GM23338 (cell line): ENCODE data around the gene VWA2. TPM values are rescaled to one million over a fixed set of nuclear protein-coding genes. Genes with fewer than 3 reads are reported as not detected.

Experiments
- ATAC-seq: fragments of 200-7000 bp; cut with Tn5 transposase; 3 replicates; pipeline ENCODE4 v1.9.1; 2020
- DNase-seq: peaks from one replicate; pipeline ENCODE4 v3.0.0-alpha.2; 2015; ENCODE audit warnings: low spot score
- H2AFZ ChIP-seq: fragments of 200-600 bp; sonication (generic); 2 replicates; pipeline ENCODE4 v1.8.0; 2016; ENCODE audit warnings: antibody characterized with exemption, mild to moderate bottlenecking, moderate library complexity
- H3F3A ChIP-seq: fragments of 200-600 bp; sonication (generic); replicated peaks from 2 replicates; pipeline ENCODE4 v1.8.0; 2017; ENCODE audit warnings: antibody characterized with exemption, mixed run types, low read depth
- H3K27ac ChIP-seq: fragments of 200-600 bp; sonication (generic); 2 replicates; pipeline ENCODE4 v1.6.1; 2016; ENCODE audit warnings: low read depth
- H3K27me3 ChIP-seq: fragments of 200-600 bp; sonication (generic); 2 replicates; pipeline ENCODE4 v1.8.0; 2016; ENCODE audit warnings: mild to moderate bottlenecking, mixed run types, moderate library complexity; ENCODE audit not compliant: insufficient read depth
- H3K36me3 ChIP-seq: fragments of 200-600 bp; sonication (generic); 2 replicates; pipeline ENCODE4 v1.8.0; 2016; ENCODE audit warnings: mild to moderate bottlenecking; ENCODE audit not compliant: insufficient read depth
- H3K4me1 ChIP-seq: fragments of 200-600 bp; sonication (generic); 2 replicates; pipeline ENCODE4 v1.8.0; 2016; ENCODE audit warnings: mild to moderate bottlenecking, moderate library complexity; ENCODE audit not compliant: insufficient read depth
- H3K4me2 ChIP-seq: fragments of 200-600 bp; sonication (generic); 2 replicates; pipeline ENCODE4 v1.7.1; 2017; ENCODE audit warnings: mixed run types
- H3K4me3 ChIP-seq: fragments of 200-600 bp; sonication (generic); 2 replicates; pipeline ENCODE4 v1.6.1; 2016; ENCODE audit warnings: mixed run types
- H3K79me2 ChIP-seq: fragments of 200-600 bp; sonication (generic); replicated peaks from 2 replicates; pipeline ENCODE4 v1.8.0; 2017; ENCODE audit warnings: mild to moderate bottlenecking; ENCODE audit not compliant: insufficient read depth
- H3K9me2 ChIP-seq: fragments of 200-600 bp; sonication (generic); 2 replicates; pipeline ENCODE4 v1.8.0; 2017; ENCODE audit not compliant: insufficient read depth
- H4K20me1 ChIP-seq: fragments of 200-600 bp; sonication (generic); replicated peaks from 2 replicates; pipeline ENCODE4 v1.8.0; 2017; ENCODE audit warnings: mild to moderate bottlenecking; ENCODE audit not compliant: insufficient read depth
- H3K27ac Mint-ChIP-seq: 2 replicates; pipeline ENCODE4 v1.8.0; 2020; ENCODE audit warnings: inconsistent platforms, mild to moderate bottlenecking, moderate library complexity, mixed read lengths
- H3K27me3 Mint-ChIP-seq: 3 replicates; pipeline ENCODE4 v1.8.0; 2022; ENCODE audit warnings: low read depth, mild to moderate bottlenecking, moderate library complexity, mixed read lengths, inconsistent platforms; ENCODE audit not compliant: insufficient read depth, poor library complexity
- H3K36me3 Mint-ChIP-seq: 3 replicates; pipeline ENCODE4 v1.8.0; 2021; ENCODE audit warnings: low read depth, mild to moderate bottlenecking, inconsistent platforms, moderate library complexity, mixed read lengths
- H3K4me1 Mint-ChIP-seq: 3 replicates; pipeline ENCODE4 v1.8.0; 2020; ENCODE audit warnings: mild to moderate bottlenecking, inconsistent platforms, mixed read lengths
- H3K4me3 Mint-ChIP-seq: 3 replicates; pipeline ENCODE4 v1.8.0; 2021; ENCODE audit warnings: moderate library complexity, mild to moderate bottlenecking, inconsistent platforms, mixed read lengths
- H3K9me3 Mint-ChIP-seq: 3 replicates; pipeline ENCODE4 v1.8.0; 2020; ENCODE audit warnings: moderate library complexity, mild to moderate bottlenecking, inconsistent platforms, mixed read lengths
- CREB1 ChIP-seq: fragments of 250-450 bp; sonication (Bioruptor Pico); IDR thresholded peaks from 2 replicates; pipeline ENCODE4 v1.5.0; 2020; ENCODE audit warnings: low read depth, mild to moderate bottlenecking, moderate library complexity
- CTCF ChIP-seq, 2 experiments: fragments of 200-600 bp in 1 of 2; sonication (generic) in 1 of 2; conservative IDR thresholded peaks; 2 replicates each; pipeline versions ENCODE4 v1.5.1 to v1.6.1; 2016 to 2017; ENCODE audit warnings: antibody characterized with exemption in 2 of 2, low read depth in 2 of 2, mild to moderate bottlenecking in 2 of 2, moderate library complexity in 1 of 2
- ETS1 ChIP-seq: IDR thresholded peaks from 2 replicates; pipeline ENCODE4 v1.6.1; 2016; ENCODE audit warnings: antibody characterized with exemption
- EZH2 ChIP-seq: fragments of 200-600 bp; sonication (generic); IDR thresholded peaks from one replicate; pipeline ENCODE4 v1.8.0; 2017; ENCODE audit warnings: antibody characterized with exemption, mild to moderate bottlenecking, low read depth; ENCODE audit not compliant: unreplicated experiment
- EZH2phosphoT487 ChIP-seq: fragments of 200-600 bp; sonication (generic); IDR thresholded peaks from one replicate; pipeline ENCODE4 v1.8.1; 2018; ENCODE audit warnings: antibody characterized with exemption; ENCODE audit not compliant: unreplicated experiment
- JUNB ChIP-seq: IDR thresholded peaks from one replicate; pipeline ENCODE4 v1.6.1; 2016; ENCODE audit warnings: antibody characterized with exemption; ENCODE audit not compliant: unreplicated experiment
- NANOG ChIP-seq: IDR thresholded peaks from 2 replicates; pipeline ENCODE4 v1.6.1; 2016; ENCODE audit warnings: antibody characterized with exemption, borderline replicate concordance
- POLR2AphosphoS5 ChIP-seq: IDR thresholded peaks from 2 replicates; pipeline ENCODE4 v1.6.1; 2016; ENCODE audit warnings: antibody characterized with exemption, low read depth
- STAT1 ChIP-seq: IDR thresholded peaks from one replicate; pipeline ENCODE4 v1.6.1; 2016; ENCODE audit warnings: antibody characterized with exemption; ENCODE audit not compliant: unreplicated experiment
- ZNF114 ChIP-seq: fragments of 250-450 bp; sonication (Bioruptor Pico); IDR thresholded peaks from 2 replicates; pipeline ENCODE4 v1.5.0; 2020; ENCODE audit warnings: mild to moderate bottlenecking, moderate library complexity
- ZNF331 ChIP-seq: fragments of 250-450 bp; sonication (Bioruptor Pico); IDR thresholded peaks from 2 replicates; pipeline ENCODE4 v1.5.0; 2020; ENCODE audit warnings: low read depth, mild to moderate bottlenecking, moderate library complexity
- ZNF462 ChIP-seq: fragments of 250-450 bp; sonication (Bioruptor Pico); IDR thresholded peaks from 2 replicates; pipeline ENCODE4 v1.5.0; 2020; ENCODE audit warnings: mild to moderate bottlenecking, moderate library complexity
- polyA plus RNA-seq: library from polyadenylated mRNA; unstranded; fragments of >200 nt; fragmentation: Nextera tagmentation; extraction: Ambion mirVana; gene quantifications from 2 replicates; pipeline ENCODE4 v1.2.1, GENCODE V29; 2016
- total RNA-seq: library from RNA; depleted of rRNA; stranded (reverse); fragments of >200 nt; shearing (Covaris generic); gene quantifications from 2 replicates; pipeline ENCODE4 v1.2.3, GENCODE V29; 2014
- TF ChIP-seq, protein P1 (sequence below): IDR thresholded peaks from one replicate; pipeline ENCODE4 v1.6.1; 2018; ENCODE audit warnings: antibody characterized with exemption; ENCODE audit not compliant: unreplicated experiment

VWA2 gene
- total and polyA plus RNA-seq, 2 experiments from 2014 or later: 0.48 to 3.7 TPM

DNA sequence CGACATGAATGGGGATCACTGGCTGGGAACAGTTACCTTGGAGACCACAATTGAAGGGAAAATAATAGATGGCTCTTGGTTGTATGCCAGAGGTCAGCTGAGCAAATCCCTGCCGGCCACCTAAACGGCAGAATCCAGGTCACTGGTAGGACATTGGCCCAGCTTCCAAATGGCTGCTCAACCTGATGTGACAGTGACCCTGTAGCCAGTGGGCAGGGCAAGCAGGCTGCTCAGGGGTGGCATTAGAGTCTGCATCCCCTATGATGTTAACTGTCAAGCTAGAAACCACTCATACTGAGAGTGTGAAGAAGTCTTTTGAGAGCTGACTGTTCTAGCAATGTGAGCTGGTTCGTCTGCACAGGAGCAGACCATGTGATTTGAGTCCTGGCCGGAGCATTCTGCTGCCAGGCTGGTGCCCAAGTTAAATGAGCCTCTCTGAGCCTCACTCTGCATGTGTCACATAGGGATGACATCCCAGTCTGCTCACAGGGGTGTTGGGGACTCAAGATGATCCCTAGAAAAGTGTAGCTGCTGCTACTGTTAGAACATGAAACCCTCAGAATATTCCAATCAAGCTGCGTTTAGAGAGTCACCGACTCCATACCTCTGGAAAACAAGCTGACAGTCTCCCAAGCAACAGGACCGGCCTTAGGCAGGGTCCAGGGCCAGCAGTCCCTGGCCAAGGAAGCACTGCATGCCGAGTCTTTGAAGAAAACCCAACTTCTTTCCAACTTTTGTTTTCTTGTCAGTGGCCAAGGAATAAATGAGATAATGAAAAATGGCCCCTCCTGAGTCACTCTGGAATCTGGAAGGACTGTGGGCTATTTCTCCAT lies 69.7 kb downstream of the VWA2 start:
- H3K27ac Mint-ChIP-seq: no peak overlapping the region
- no peak overlapping the region for H3K4me2 ChIP-seq

More for the DNA sequence above, 69.7 kb downstream of the VWA2 start:
- DNase-seq (no peak), ATAC-seq (no peak)
- H3K4me1 ChIP-seq: no peaks in the 10 kb centered on the region
- no peaks in the 10 kb centered on the region for H3K9me2 ChIP-seq
- peaks cover 6% of the 10 kb centered on the region for H3K4me1 Mint-ChIP-seq
- H3K27me3 ChIP-seq: no peaks in the 10 kb centered on the region
- no peaks in the 10 kb centered on the region for H4K20me1 ChIP-seq
- no peak overlapping the region for H3K4me3 Mint-ChIP-seq
- TF ChIP-seq ZNF331 (no peak), ZNF114 (CRISPR knock-in tag) (no peak), ZNF462 (CRISPR knock-in tag) (no peak), NANOG (no peak), CREB1 (CRISPR knock-in tag) (no peak), JUNB (no peak), ETS1 (no peak), STAT1 (no peak), EZH2phosphoT487 (no peak), CTCF (conservative IDR thresholded peaks at IDR 0.05; ENCODE audit: low read depth in 2 of 2) (no peak), EZH2 (no peak), POLR2AphosphoS5 (no peak)
- TF ChIP-seq, protein P1, sequence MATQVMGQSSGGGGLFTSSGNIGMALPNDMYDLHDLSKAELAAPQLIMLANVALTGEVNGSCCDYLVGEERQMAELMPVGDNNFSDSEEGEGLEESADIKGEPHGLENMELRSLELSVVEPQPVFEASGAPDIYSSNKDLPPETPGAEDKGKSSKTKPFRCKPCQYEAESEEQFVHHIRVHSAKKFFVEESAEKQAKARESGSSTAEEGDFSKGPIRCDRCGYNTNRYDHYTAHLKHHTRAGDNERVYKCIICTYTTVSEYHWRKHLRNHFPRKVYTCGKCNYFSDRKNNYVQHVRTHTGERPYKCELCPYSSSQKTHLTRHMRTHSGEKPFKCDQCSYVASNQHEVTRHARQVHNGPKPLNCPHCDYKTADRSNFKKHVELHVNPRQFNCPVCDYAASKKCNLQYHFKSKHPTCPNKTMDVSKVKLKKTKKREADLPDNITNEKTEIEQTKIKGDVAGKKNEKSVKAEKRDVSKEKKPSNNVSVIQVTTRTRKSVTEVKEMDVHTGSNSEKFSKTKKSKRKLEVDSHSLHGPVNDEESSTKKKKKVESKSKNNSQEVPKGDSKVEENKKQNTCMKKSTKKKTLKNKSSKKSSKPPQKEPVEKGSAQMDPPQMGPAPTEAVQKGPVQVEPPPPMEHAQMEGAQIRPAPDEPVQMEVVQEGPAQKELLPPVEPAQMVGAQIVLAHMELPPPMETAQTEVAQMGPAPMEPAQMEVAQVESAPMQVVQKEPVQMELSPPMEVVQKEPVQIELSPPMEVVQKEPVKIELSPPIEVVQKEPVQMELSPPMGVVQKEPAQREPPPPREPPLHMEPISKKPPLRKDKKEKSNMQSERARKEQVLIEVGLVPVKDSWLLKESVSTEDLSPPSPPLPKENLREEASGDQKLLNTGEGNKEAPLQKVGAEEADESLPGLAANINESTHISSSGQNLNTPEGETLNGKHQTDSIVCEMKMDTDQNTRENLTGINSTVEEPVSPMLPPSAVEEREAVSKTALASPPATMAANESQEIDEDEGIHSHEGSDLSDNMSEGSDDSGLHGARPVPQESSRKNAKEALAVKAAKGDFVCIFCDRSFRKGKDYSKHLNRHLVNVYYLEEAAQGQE: no peak
- no peak overlapping the region for H3K27ac ChIP-seq
- H3K79me2 ChIP-seq: no peaks in the 10 kb centered on the region
- H3K36me3 ChIP-seq: no peaks in the 10 kb centered on the region
- H3K27me3 Mint-ChIP-seq: peaks cover 4% of the 10 kb centered on the region
- H3K36me3 Mint-ChIP-seq: no peaks in the 10 kb centered on the region
- no peak overlapping the region for H2AFZ ChIP-seq
- H3F3A ChIP-seq: no peaks in the 10 kb centered on the region
- no peaks in the 10 kb centered on the region for H3K9me3 Mint-ChIP-seq
- no peak overlapping the region for H3K4me3 ChIP-seq
